Ammon's horn (tissue), 1 donor: ENCODE data around the gene B4GALNT1.

Experiments
- DNase-seq: peaks from one replicate; pipeline ENCODE4 v3.0.0-alpha.2; 2016; ENCODE audit warnings: low spot score

Gene B4GALNT1

GRCh38 chr12:57585156-57585555 is 47.8 kb downstream of the B4GALNT1 start:
- DNase-seq, result no peak

- no peak for DNase-seq
These were observed 48.3 kb downstream of the B4GALNT1 start for GRCh38 chr12:57584690-57585089.

GRCh38 chr12:57584050-57584449 is 49.0 kb downstream of the B4GALNT1 start:
- DNase-seq, result no peak

- peak; percentile 85 for DNase-seq
These were observed 49.8 kb downstream of the B4GALNT1 start for GRCh38 chr12:57583008-57583831.

GRCh38 chr12:57582440-57582839 is 50.6 kb downstream of the B4GALNT1 start:
- no peak for DNase-seq

GRCh38 chr12:57581802-57582201 is 51.2 kb downstream of the B4GALNT1 start:
- no peak for DNase-seq

- no peak for DNase-seq
These were observed 52.6 kb downstream of the B4GALNT1 start for GRCh38 chr12:57580466-57580795.

GRCh38 chr12:57579677-57580465 is 53.1 kb downstream of the B4GALNT1 start:
- no peak for DNase-seq

GRCh38 chr12:57579011-57579410 is 54.0 kb downstream of the B4GALNT1 start:
- no peak for DNase-seq

- no peak for DNase-seq
These were observed 54.8 kb downstream of the B4GALNT1 start for GRCh38 chr12:57577981-57578758.

- no peak for DNase-seq
These were observed 56.3 kb downstream of the B4GALNT1 start for GRCh38 chr12:57576613-57577160.
